AG04450 (cell line): ENCODE measurements around the gene MSH4. TPM values are rescaled to one million over a fixed set of nuclear protein-coding genes. Genes with fewer than 3 reads are reported as not detected.

ENCODE experiments used
- CTCF ChIA-PET: fragments of 300-600, 350-600 bp; formaldehyde crosslinking; extraction: SDS; loops from one replicate; lab custom pipeline; 2022; ENCODE audit warnings: antibody characterized with exemption, inconsistent platforms; lab: Charles Lee
- POLR2A ChIA-PET: fragments of 350-600 bp; formaldehyde crosslinking; extraction: SDS; loops from one replicate; lab custom pipeline; 2021; ENCODE audit warnings: antibody characterized with exemption, inconsistent platforms; lab: Yijun Ruan, JAX
- DNase-seq: peaks from one replicate; pipeline ENCODE4 v3.0.0-alpha.2; 2011; ENCODE audit warnings: low read depth, low spot score
- H3K27ac ChIP-seq: one replicate; pipeline ENCODE4 v1.5.1; 2012; ENCODE audit warnings: low read depth, low read length, control low read depth
- H3K27me3 ChIP-seq: one replicate; pipeline ENCODE4 v1.6.0; 2012; ENCODE audit warnings: low read length; ENCODE audit not compliant: control insufficient read depth, insufficient read depth
- H3K4me3 ChIP-seq: 2 replicates; pipeline ENCODE4 v1.5.1; 2011; ENCODE audit warnings: mild to moderate bottlenecking, low read depth, low read length, control low read depth
- H3K9me3 ChIP-seq: 2 replicates; pipeline ENCODE4 v1.5.1; 2012; ENCODE audit warnings: low read length; ENCODE audit not compliant: control insufficient read depth, insufficient read depth
- polyA plus RNA-seq: library from polyadenylated mRNA; depleted of rRNA; stranded (reverse); fragments of >200 nt; gene quantifications from 2 replicates; pipeline ENCODE4 v1.2.3, GENCODE V29; 2011
- TF ChIP-seq, protein P1 (sequence below): IDR thresholded peaks from 2 replicates; pipeline ENCODE4 v1.5.1; 2011; ENCODE audit warnings: low read depth, low read length, control low read depth, inconsistent platforms

MSH4 gene
- polyA plus RNA-seq, 1 experiment: 0.04 TPM

DNA sequence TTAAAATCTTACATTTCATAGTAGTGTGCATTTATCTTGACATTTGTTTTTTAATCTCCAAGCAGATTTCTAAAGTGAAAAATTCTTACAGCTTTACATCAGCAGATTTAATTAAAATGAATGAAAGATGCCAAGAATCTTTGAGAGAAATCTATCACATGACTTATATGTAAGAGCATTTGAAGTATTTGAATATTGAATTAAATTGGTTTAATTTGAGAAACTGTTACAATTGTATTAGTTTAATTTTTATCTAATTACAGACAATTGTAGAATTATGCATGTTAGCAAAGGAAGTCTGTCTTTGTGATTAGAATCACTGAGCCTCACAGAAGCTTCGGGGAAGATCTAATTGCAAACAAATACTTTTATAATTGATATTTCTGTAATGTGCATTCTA is 83.3 kb downstream of the MSH4 start:
- Histone ChIP-seq H3K4me3 (no peak overlapping the region), H3K27me3 (no peaks in the 10 kb centered on the region), H3K9me3 (no peaks in the 10 kb centered on the region), H3K27ac (no peak overlapping the region)
- DNase-seq: no peak
- TF ChIP-seq, protein P1, sequence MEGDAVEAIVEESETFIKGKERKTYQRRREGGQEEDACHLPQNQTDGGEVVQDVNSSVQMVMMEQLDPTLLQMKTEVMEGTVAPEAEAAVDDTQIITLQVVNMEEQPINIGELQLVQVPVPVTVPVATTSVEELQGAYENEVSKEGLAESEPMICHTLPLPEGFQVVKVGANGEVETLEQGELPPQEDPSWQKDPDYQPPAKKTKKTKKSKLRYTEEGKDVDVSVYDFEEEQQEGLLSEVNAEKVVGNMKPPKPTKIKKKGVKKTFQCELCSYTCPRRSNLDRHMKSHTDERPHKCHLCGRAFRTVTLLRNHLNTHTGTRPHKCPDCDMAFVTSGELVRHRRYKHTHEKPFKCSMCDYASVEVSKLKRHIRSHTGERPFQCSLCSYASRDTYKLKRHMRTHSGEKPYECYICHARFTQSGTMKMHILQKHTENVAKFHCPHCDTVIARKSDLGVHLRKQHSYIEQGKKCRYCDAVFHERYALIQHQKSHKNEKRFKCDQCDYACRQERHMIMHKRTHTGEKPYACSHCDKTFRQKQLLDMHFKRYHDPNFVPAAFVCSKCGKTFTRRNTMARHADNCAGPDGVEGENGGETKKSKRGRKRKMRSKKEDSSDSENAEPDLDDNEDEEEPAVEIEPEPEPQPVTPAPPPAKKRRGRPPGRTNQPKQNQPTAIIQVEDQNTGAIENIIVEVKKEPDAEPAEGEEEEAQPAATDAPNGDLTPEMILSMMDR: no peak
- ChIA-PET POLR2A (no interaction called here), CTCF (no interaction called here)

DNA sequence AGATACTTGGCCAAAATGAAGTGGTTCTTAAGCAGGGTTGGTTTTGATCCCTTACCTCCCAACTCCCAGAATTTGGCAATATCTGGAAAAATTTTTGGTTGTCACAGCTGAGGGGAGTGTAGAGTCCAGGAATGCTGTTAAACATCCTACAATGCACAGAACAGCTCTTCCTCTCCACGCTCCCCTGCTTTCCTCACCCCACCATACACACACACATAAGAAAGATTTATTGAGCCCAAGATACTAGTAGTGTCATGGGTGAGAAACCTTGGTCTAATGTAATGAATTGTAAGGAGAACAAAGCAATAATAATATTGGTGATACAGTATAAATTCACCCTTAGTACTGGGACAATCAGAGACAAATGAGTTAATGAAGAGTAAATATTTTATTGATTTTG is 87.8 kb downstream of the MSH4 start:
- Histone ChIP-seq H3K9me3 (no peaks in the 10 kb centered on the region), H3K27me3 (no peaks in the 10 kb centered on the region), H3K27ac (no peak overlapping the region), H3K4me3 (no peak overlapping the region)
- TF ChIP-seq, protein P1: no peak
- ChIA-PET POLR2A (no interaction called here), CTCF (no interaction called here)
- DNase-seq: no peak

DNA sequence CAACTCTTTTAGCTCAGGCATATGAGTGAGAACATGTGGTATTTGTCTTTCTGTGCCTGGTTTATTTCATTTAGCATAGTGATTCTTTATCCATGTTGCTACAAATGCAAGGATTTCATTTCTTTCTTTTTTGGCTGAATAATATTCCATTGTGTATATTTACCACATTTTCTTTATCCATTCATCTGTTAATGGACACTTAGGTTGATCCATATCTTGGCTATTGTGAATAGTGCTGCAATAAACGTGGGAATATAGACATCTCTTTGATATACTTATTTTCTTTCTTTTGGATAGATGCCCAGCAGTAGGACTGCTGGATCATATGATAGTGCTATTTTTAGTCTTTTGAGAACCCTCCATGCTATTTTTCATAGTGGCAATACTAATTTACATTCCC is 104.7 kb downstream of the MSH4 start:
- TF ChIP-seq, protein P1: no peak
- ChIA-PET CTCF (interaction anchor here (0.5 to 0.6 kb wide), 2 partner anchors 12 to 269 kb away, joined by 3 to 8 read pairs; no protein-coding TSS in a partner anchor), POLR2A (no interaction called here)
- Histone ChIP-seq H3K4me3 (no peak overlapping the region), H3K9me3 (no peaks in the 10 kb centered on the region), H3K27me3 (no peaks in the 10 kb centered on the region), H3K27ac (no peak overlapping the region)
- no peak for DNase-seq

DNA sequence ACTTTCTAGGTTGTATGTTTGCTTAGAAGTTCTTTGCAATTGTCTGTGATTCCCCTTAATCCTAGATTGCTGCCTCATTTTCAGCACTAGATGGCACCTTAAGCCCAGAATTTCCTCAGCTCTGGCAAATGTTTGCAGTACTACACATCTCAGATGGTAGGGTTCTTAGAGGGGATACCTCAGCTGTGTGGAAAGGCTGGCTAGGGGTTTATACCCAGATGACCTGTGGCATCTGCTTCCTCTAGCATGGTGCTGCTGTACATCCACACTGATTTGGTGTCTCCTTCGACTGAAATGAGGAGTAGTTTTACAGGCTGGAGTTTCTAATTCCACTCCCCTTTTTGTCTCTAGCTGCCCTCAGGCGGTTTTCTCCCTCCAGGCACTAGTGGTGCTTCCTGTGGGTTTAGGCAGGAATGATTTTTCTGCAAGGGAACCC is 112.1 kb downstream of the MSH4 start:
- H3K9me3 ChIP-seq: no peaks in the 10 kb centered on the region
- H3K27ac ChIP-seq: no peak overlapping the region
- DNase-seq: peak; percentile 11
- TF ChIP-seq, protein P1: peak; percentile 70
- H3K27me3 ChIP-seq: no peaks in the 10 kb centered on the region
- CTCF ChIA-PET: interaction anchor here (0.8 to 1.5 kb wide), 8 partner anchors 10 to 1235 kb away, joined by 3 to 8 read pairs (median 5); no protein-coding TSS in a partner anchor
- POLR2A ChIA-PET: interaction anchor here (0.7 kb wide), 1 partner anchor 245 kb away, joined by 4 read pairs; no protein-coding TSS in a partner anchor
- no peak overlapping the region for H3K4me3 ChIP-seq

DNA sequence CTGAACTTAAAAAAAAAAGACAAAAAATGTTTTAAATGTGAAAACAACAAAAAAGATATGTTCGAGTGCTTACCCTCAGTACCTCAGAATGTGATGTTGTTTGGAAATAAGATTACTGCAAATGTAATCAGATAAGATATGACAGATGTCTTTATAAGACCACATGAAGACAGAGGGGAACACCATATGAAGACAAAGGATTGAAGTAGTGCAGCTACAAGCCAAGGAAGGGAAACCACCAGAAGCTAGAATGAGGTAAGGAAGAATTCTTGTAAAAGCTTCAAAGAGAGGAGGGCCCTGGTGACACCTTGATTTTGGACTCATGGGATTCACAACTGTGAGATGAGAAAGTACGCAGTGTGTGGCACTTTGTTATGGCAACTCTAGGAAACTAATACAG is 120.2 kb downstream of the MSH4 start:
- CTCF ChIA-PET: no interaction called here

More for the DNA sequence above, 120.2 kb downstream of the MSH4 start:
- POLR2A ChIA-PET: no interaction called here
- no peaks in the 10 kb centered on the region for H3K27me3 ChIP-seq
- H3K27ac ChIP-seq: no peak overlapping the region
- no peaks in the 10 kb centered on the region for H3K9me3 ChIP-seq
- TF ChIP-seq, protein P1: no peak
- no peak overlapping the region for H3K4me3 ChIP-seq
- no peak for DNase-seq
